ENCODE measurements around the gene ZC2HC1C.

DNA sequence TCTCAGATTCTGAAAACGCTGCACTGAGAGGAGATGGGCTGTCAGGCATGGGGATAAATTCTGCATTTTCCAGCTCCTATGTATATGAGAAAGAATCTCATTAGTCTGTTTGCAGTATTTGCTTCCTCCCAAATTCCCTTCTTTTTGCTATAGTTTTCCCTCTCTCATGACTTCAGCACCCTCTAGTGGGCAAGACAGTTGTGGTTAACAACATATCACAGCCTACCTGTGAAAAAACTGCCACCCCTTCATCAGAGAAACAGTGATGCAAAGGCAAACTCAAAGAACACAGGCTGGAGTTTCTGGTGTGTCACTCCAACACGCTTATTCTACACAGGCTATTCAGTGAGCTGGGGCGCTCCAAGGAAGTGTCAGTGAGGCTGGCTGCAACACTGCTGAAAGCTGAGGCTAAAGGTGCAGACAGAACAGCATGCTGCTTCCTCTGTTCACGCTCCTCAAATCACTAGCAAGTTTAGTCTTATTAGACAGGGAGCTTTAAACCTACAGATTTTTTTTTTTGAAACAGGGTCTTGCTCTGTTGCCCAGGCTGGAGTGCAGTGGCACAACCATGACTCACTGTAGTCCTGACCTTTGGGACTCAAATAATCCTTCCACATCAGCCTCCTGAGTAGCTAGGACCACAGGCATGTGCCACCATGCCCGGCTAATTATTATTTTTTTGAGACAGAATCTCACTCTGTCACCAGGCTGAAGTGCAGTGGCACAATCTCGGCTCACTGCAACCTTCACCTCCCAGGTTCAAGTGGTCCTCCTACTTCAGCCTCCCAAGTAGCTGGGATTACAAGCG, 19.3 kb downstream of the ZC2HC1C start:
- TF ChIP-seq, protein P1, sequence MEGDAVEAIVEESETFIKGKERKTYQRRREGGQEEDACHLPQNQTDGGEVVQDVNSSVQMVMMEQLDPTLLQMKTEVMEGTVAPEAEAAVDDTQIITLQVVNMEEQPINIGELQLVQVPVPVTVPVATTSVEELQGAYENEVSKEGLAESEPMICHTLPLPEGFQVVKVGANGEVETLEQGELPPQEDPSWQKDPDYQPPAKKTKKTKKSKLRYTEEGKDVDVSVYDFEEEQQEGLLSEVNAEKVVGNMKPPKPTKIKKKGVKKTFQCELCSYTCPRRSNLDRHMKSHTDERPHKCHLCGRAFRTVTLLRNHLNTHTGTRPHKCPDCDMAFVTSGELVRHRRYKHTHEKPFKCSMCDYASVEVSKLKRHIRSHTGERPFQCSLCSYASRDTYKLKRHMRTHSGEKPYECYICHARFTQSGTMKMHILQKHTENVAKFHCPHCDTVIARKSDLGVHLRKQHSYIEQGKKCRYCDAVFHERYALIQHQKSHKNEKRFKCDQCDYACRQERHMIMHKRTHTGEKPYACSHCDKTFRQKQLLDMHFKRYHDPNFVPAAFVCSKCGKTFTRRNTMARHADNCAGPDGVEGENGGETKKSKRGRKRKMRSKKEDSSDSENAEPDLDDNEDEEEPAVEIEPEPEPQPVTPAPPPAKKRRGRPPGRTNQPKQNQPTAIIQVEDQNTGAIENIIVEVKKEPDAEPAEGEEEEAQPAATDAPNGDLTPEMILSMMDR (IDR thresholded peaks at IDR 0.05), result peak; percentile 62 to 66
- TF ChIP-seq POLR2AphosphoS5 (IDR thresholded peaks at IDR 0.05), result no peak
